ENCODE data around the gene SPR.

DNA sequence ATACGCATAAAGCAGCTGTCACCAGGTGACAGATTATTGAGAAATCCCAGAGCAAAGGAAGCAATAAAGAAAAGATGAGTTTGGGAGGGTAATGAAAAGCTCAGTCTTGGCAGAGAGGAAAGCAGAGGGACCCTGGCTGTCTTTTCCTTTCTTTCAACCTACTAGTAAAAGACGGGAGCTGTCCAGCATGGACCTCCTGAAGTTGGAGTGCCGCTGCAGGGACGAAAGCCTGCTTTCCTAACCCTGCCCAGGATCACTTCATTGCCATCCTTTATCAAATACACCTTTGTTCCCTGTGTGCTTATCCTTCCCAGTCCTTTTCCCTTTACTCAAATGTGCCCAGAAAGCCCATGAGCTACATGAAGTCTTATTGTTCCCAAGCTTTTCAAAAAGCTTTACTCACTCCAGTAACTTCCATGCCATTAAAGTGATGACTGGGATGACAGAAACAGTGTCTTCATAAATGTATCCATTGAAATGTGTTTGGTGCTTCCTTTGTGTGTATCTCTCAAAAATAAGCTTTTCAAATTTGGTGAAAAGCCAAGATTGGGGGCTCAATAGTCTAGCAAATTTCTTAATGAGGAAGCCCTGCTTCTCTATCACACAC, 3.7 kb upstream of the SPR start:
- TF ChIP-seq, protein P1, sequence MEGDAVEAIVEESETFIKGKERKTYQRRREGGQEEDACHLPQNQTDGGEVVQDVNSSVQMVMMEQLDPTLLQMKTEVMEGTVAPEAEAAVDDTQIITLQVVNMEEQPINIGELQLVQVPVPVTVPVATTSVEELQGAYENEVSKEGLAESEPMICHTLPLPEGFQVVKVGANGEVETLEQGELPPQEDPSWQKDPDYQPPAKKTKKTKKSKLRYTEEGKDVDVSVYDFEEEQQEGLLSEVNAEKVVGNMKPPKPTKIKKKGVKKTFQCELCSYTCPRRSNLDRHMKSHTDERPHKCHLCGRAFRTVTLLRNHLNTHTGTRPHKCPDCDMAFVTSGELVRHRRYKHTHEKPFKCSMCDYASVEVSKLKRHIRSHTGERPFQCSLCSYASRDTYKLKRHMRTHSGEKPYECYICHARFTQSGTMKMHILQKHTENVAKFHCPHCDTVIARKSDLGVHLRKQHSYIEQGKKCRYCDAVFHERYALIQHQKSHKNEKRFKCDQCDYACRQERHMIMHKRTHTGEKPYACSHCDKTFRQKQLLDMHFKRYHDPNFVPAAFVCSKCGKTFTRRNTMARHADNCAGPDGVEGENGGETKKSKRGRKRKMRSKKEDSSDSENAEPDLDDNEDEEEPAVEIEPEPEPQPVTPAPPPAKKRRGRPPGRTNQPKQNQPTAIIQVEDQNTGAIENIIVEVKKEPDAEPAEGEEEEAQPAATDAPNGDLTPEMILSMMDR (IDR thresholded peaks at IDR 0.05), result no peak
- TF ChIP-seq POLR2A (IDR thresholded peaks at IDR 0.05), result no peak
